Heart left ventricle (tissue), 16 donors: ENCODE results near the gene CFAP91. TPM values are rescaled to one million over a fixed set of nuclear protein-coding genes. Genes with fewer than 3 reads are reported as not detected.

Experiments
- ATAC-seq, 4 donors: fragments of 200-7000 bp; cut with Tn5 transposase; one replicate each; pipeline ENCODE4 v1.9.1; 2020 to 2022; ENCODE audit warnings: moderate library complexity in 4 of 4, mild to moderate bottlenecking in 3 of 4, moderate number of reproducible peaks in 1 of 4
- DNase-seq, 5 donors: peaks; one replicate each; pipeline ENCODE4 v3.0.0-alpha.2; 2020
- H3K27ac ChIP-seq, 12 donors: fragments of 200-600 bp; sonication (generic) in 4 of 12; one replicate each; pipeline versions ENCODE4 v1.5.0 to v1.8.0; 2016 to 2022; ENCODE audit warnings: mild to moderate bottlenecking in 2 of 12
- H3K27me3 ChIP-seq, 9 donors: fragments of 200-600 bp; sonication (generic) in 2 of 9; one replicate each; pipeline versions ENCODE4 v1.5.1 to v1.8.0; 2016 to 2022; ENCODE audit warnings: mild to moderate bottlenecking in 3 of 9
- H3K36me3 ChIP-seq, 9 donors: fragments of 200-600 bp; sonication (generic) in 2 of 9; one replicate each; pipeline versions ENCODE4 v1.5.0 to v1.8.0; 2018 to 2022; ENCODE audit warnings: mild to moderate bottlenecking in 2 of 9
- H3K4me1 ChIP-seq, 12 donors: fragments of 200-600 bp; sonication (generic) in 4 of 12; one replicate each; pipeline versions ENCODE4 v1.5.0 to v1.8.0; 2016 to 2022; ENCODE audit warnings: mild to moderate bottlenecking in 3 of 12
- H3K4me3 ChIP-seq, 12 donors: fragments of 200-600 bp; sonication (generic) in 4 of 12; one replicate each; pipeline versions ENCODE4 v1.5.0 to v1.8.0; 2017 to 2022; ENCODE audit warnings: mild to moderate bottlenecking in 9 of 12, moderate library complexity in 4 of 12
- H3K9me3 ChIP-seq, 12 donors: fragments of 200-600 bp; sonication (generic) in 4 of 12; one replicate each; pipeline versions ENCODE4 v1.5.0 to v1.8.0; 2016 to 2022; ENCODE audit warnings: mild to moderate bottlenecking in 1 of 12
- CTCF ChIP-seq, 12 donors: fragments of 200-600 bp; sonication (generic) in 4 of 12; IDR thresholded peaks; one replicate each; pipeline versions ENCODE4 v1.5.0 to v1.8.0; 2018 to 2022; ENCODE audit warnings: antibody characterized with exemption in 12 of 12, mild to moderate bottlenecking in 5 of 12
- POLR2A ChIP-seq, 2 donors: fragments of 450-650 bp; IDR thresholded peaks; one replicate each; pipeline ENCODE4 v1.6.1; 2017; ENCODE audit warnings: antibody characterized with exemption in 2 of 2, mild to moderate bottlenecking in 2 of 2, moderate library complexity in 2 of 2
- WGBS, 4 donors: extraction: QIAGEN DNeasy Blood & Tissue Kit in 2 of 4; methylation state at CpG; one replicate each; pipeline versions ENCODE4 v1.1.5 to v1.1.7; 2013 to 2018; 5-methylcytosine and 5-hydroxymethylcytosine counted together
- intact Hi-C, 10 donors: fragments of 100-400 bp; cut with DNase I; formaldehyde crosslinking; loops; one replicate each; pipeline versions ENCODE4 v1.11.1 to v1.14.2; 2022
- polyA plus RNA-seq, 2 donors: library from polyadenylated mRNA; stranded (reverse); fragments of 200-250 nt; gene quantifications; one replicate each; pipeline ENCODE4 v1.2.3, GENCODE V29; 2013
- total RNA-seq, 9 donors: library from RNA; depleted of rRNA in 2 of 9; stranded (reverse); fragments of >200 nt in 2 of 9; fragmentation: NEBNext Ultra II Directional in 3 of 9; extraction: Animal tissue kit (Norgen Biotek cat#: 25700) in 3 of 9; gene quantifications; one replicate each; pipeline versions ENCODE4 v1.1.0 to v1.2.4, GENCODE V29; 2016 to 2023
- donor health status: ischemic (EF 13 %, LVEDD 7.1; RV severe dilation, severe dysfunction).
- donor health status: healthy with polysubstance abuse.
- donor health status: DM: no; HTN: yes; CAD: no.
- donor health status: DM: no; HTN: no; CAD: no.
- donor health status: ischemic (EF 25% LVEDD 6.9; RV normal size, moderate dysfunction).
- donor health status: ischemic (EF 25% LVEDD 5.7; RV mildly dilated, moderate dysfunction).
- donor health status: healthy.
- donor health status: DM: yes; HTN: yes; CAD: no.
- donor health status: ischemic (EF 35%, LVEDD 5.7; RV mildly dilated, moderate dysfunction).
- donor health status: nonischemic (EF 11% LVEDD 7.7; RV severe dilation, severe dysfunction).
- donor health status: DM: yes; HTN: yes; CAD: no.
- donor health status: PGD.
- donor health status: ischemic (EF 29% LVEDD 5.4; RV normal size, mild dysfunction).
- donor health status: nonischemic (EF 23%, LVEDD 6.1; RV moderate dilation, normal function).

The CFAP91 gene
- total and polyA plus RNA-seq, 11 donors = 0.16 to 1.9 (median 0.43) TPM; not detected in 1

GRCh38 chr3:119664850-119665379, 37.9 kb upstream of the CFAP91 start:
- peaks cover 3 to 66% (median 35%) of the 10 kb centered on the region in 12 donors for H3K4me1 ChIP-seq
- peak in 1 of 5 donors; percentile 24 for DNase-seq
- intact Hi-C loops = loop anchor here in 1 of 10 donors (5.0 kb wide), 1 partner anchor 83 kb away; no protein-coding TSS in a partner anchor
- H3K36me3 ChIP-seq = peaks cover 0 to 26% (median 16%) of the 10 kb centered on the region in 9 donors
- peak overlapping the region in 1 of 12 donors; percentile 17 for H3K4me3 ChIP-seq
- ATAC-seq = peak in 3 of 4 donors; percentile 19 to 48 (median 19)
- H3K27me3 ChIP-seq = no peaks in the 10 kb centered on the region
- 34 to 53% (median 39%) methylated on average over 4 of the region's 4 CpGs for WGBS, 4 donors
- H3K27ac ChIP-seq = peak overlapping the region; percentile 75 to 99 (median 95)
- no peaks in the 10 kb centered on the region for H3K9me3 ChIP-seq
- TF ChIP-seq CTCF (IDR thresholded peaks at IDR 0.05) (no peak), POLR2A (IDR thresholded peaks at IDR 0.05) (no peak)

- TF ChIP-seq POLR2A (IDR thresholded peaks at IDR 0.05) = peak in 1 of 2 donors; percentile 44
- TF ChIP-seq CTCF (IDR thresholded peaks at IDR 0.05) = no peak
- Histone ChIP-seq H3K9me3 (no peaks in the 10 kb centered on the region), H3K4me1 (peaks cover 3 to 65% (median 33%) of the 10 kb centered on the region in 12 donors), H3K27me3 (no peaks in the 10 kb centered on the region), H3K36me3 (peaks cover 0 to 36% (median 24%) of the 10 kb centered on the region in 9 donors), H3K4me3 (peak overlapping the region; percentile 11 to 50 (median 38)), H3K27ac (peak overlapping the region; percentile 75 to 99 (median 95))
- DNase-seq (peak in 2 of 5 donors; percentile 43 to 53), ATAC-seq (peak; percentile 36 to 73 (median 56))
- intact Hi-C loops = no loop called here
- 59 to 67% (median 62%) methylated on average over 6 of the region's 6 CpGs for WGBS, 4 donors
Observed at GRCh38 chr3:119665954-119666559, 36.8 kb upstream of the CFAP91 start.

GRCh38 chr3:119669906-119670570, 32.8 kb upstream of the CFAP91 start:
- ATAC-seq = no peak
- TF ChIP-seq POLR2A (IDR thresholded peaks at IDR 0.05) (no peak), CTCF (IDR thresholded peaks at IDR 0.05) (no peak)
- peaks cover 0 to 73% (median 61%) of the 10 kb centered on the region in 9 donors for H3K36me3 ChIP-seq

More at GRCh38 chr3:119669906-119670570, 32.8 kb upstream of the CFAP91 start:
- Histone ChIP-seq H3K9me3 (no peaks in the 10 kb centered on the region), H3K27me3 (no peaks in the 10 kb centered on the region), H3K27ac (peak overlapping the region in 11 of 12 donors; percentile 18 to 99 (median 70)), H3K4me3 (no peak overlapping the region), H3K4me1 (peaks cover 3 to 58% (median 29%) of the 10 kb centered on the region in 12 donors)
- peak in 1 of 5 donors; percentile 29 for DNase-seq
- intact Hi-C loops = loop anchor here in 2 of 10 donors (10.0 kb wide), 2 partner anchors 145 to 205 kb away; partner anchors contain the start of genes POGLUT1 (in 1 of the 2) and TMEM39A (in 1 of the 2)
- WGBS, 4 donors = 84 to 90% (median 85%) methylated on average over 5 of the region's 5 CpGs
